Daoy (cell line): ENCODE data around the gene DENND1A. TPM values are rescaled to one million over a fixed set of nuclear protein-coding genes. Genes with fewer than 3 reads are reported as not detected.

Experiments used
- DNase-seq: peaks from one replicate; pipeline ENCODE4 v3.0.0-alpha.2; 2015; ENCODE audit warnings: low read depth
- total RNA-seq: library from RNA; depleted of rRNA; stranded (reverse); fragments of >200 nt; shearing (Covaris generic); gene quantifications from 2 replicates; pipeline ENCODE4 v1.2.3, GENCODE V29; 2014

The DENND1A gene
- total RNA-seq, 1 experiment from 2014 or later: 9.9 TPM

DNA sequence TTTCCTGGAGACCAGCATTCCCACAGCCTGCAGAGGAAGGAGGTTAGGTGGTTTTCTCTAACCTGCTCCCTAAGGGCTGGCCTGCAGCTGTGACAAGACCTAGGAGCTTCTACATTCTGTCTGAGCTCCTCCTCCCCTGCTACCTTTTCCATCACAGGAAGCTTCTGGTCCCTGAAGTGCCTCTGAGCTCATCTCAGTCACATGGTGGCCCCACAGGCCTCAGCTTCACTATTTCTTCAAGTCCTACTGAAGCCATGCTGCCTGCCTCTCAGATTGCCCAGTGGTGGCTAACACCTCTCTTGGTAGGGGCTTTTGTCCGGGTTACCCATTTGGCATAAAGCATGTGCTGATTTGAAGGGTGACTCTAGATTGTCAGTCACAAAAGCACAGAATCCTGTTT lies 314.5 kb downstream of the DENND1A start:
- DNase-seq: no peak

DNA sequence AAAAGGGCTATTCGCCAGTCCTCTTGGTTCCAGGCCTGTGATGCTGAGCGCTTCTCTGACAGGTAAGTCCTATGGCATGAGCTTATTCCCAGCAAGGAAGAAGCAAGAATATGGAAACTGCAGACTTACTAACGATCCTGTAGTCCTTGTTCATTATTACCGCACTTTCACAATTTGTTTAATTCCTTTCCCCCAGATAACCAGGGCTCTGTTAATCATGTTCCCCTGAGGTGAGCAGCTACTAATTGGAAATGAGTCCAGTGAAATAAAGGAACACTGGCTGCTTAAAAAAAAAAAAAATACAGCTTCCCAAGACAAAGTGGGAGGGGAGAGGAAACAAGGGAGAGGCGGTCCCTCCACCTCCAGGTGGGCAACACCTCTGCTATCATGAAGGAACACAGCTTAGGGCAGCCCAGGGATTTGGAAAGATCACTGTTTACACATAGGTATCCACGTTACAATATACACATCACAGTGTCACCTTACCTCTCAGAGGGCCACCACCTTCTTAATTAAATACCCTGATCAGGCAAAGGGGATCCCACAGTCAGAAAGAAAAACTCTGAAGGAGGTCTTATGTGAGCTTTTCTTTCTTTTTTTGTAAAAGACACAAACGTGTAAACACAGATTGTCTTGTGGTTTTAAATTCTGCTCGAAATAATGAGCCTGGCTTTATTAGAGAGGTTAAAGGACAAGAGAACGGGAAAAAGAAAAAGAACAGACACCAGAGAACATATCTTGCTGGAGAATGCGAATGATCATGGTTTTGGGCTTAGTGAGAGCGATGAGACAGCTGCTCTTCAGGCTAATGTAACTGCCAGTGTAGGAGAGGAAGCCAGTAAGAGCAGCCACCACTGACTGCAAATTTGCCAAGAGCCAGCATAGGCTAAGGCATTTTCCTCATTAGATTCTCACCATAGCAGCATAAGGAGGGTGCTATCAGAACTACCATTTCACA lies 315.3 kb downstream of the DENND1A start:
- DNase-seq: no peak

DNA sequence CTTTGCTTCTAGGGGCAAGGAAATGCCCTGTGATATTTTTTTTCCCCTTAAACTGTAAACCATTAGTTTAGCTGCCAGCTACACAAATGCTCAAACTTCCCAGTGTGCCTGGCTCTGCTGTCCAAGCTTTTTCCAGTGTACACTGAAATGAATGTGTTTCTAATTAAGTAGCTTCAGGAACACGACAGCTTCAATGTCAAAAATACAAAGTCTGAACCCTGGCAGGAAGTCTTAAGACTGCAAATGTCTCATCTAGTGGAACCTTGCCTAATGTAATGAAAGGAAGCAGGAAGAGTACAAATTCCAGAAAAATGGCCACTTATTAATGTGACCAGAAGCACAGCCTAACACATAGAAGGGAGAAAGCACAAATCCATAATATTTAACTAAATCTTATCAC lies 318.7 kb downstream of the DENND1A start:
- DNase-seq: no peak

DNA sequence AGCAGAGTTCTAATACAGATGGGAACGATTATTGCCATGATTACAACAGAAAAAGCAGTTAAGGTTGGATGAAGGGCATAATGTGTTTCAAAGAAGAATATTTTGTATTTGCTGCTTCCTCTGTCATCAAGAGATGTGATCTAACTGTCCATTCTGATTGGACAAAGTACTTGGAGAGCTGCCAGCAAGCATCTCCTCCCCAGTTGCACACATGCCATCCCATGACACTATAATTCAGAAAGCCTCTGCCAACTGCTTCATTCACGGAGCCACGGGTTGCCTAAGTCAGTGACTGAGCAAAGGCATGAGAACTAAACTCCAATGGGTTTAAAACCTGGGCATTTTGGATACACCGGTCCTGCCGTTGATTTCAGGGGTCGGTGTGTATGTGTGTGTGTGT lies 320.1 kb downstream of the DENND1A start:
- DNase-seq: no peak

DNA sequence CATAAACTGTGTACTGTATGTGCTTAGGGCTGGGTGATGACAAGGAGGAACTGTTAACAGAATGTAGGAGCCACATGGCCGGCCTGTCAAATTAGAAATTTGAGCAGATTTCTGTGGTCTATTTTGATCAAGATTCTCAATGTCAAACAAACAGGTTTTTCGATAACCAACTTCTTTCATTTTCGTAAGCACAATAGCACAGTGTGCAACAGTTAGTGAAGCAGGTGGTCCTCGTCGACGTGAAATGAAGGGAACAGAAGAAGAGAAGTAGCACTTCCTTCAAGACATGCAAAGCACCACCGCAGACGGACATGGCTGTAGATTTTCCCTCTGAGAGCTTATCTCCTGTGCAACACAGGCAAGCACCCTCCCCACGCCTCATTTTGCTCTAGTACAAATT lies 321.8 kb downstream of the DENND1A start:
- DNase-seq: no peak

DNA sequence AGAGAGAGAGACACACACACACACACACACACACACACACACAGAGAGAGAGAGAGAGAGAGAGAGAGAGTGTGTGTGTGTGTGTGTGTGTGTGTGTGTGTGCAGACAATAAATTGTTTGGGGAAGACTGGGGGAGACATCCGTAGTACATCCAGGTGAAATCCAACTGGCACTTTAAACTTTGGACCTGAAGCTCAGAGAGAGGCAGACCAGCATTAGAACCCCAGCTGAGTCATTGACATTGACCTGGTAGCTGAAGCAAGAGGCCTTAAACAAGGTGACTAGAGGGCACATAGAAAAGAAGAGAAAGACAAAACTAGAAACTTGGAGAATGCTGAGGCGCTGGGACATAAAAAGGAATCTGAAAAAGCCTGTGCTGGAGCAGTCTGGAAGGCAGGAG lies 322.4 kb downstream of the DENND1A start:
- no peak for DNase-seq

DNA sequence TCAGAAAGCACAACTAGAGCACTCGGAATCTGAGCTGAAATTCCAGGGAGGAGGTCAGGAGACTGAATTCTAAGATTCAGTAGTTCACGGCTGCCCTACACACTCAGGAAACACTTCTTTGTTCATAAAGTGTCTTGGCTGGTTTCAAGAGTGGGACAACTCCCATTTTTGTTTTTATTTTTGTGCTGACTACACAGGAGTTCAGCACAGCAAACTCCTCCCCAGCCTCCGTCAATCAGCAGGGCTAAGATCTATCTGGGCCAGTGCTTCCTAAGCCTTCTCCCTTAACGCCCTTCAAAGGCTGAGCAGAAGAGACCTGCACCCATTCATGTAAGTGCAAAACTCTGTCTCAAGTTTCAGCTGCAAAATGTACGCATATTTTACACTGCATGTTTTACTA lies 323.8 kb downstream of the DENND1A start:
- DNase-seq: no peak

DNA sequence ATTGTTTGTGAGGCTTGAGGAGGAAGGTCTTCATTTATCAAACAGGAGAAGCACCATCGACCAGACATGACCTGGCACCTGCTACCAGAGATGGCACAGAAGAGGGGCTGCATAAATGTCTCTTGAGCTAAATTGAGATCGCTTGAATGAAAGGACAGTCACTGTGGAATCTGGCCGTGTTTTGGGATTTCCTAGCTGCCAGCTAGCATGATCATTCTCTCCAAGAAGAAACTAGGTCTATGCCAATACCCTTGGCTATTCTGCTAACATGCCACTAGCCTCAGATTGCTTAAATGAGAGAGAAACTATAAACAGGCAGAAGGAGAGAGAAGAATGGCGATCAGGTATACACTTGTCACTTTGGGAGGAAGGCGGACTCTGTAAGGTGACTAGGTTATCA lies 324.6 kb downstream of the DENND1A start:
- no peak for DNase-seq

DNA sequence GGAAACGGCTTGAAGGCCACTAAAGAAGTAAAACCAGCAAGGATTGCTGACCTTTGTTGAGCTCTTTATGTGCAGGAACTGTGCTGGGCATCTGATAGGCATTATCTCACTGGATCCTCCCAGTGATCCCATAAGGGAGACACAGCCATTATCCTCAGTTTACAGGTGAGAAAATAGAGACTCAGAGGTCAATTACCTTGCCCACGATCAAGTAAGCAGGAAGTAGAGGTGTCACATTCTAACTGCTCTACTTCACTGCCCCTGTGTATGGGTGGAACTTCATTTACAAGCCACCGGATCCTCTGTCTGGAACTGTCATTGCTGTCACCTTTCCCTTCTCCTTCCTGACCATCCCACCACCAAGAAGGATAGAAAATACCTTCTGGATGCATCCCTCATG lies 325.1 kb downstream of the DENND1A start:
- DNase-seq: no peak

DNA sequence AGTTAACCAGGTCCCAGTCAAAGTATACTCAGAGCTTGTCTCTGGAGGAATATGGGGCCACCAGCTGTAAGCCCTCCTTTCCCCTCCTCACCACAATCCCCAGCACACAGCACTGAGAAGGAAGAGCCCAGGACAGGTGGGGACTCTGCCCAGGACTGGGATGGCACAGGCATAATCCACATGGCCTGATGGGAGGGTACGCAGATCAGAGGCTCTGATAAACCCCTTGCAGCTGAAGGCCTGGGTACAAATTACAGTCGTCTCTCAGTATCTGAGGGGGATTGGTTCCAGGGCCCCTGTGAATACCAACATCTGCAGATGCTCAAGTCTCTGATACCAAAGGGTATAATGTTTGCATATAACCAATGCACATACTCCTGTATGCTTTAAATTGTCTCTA lies 328.1 kb downstream of the DENND1A start:
- no peak for DNase-seq

DNA sequence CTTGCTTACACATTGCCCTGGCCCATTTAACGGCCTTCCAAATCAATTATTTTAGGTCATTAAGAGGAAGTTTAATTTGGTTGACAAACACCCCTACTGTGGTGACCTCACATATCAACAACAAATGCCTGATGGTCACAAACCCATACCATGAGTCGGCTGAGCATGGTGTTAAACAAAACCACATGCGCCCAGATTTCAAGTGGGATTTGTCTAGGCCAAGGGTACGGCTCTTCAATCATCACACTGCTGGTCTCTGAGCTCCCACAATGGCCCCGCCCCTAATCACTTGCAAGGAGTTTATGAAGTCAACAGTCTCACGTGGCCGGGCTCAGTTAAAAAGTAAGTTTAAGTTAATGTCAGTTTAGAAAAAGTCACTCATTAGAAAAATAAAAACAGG lies 330.1 kb downstream of the DENND1A start:
- no peak for DNase-seq

DNA sequence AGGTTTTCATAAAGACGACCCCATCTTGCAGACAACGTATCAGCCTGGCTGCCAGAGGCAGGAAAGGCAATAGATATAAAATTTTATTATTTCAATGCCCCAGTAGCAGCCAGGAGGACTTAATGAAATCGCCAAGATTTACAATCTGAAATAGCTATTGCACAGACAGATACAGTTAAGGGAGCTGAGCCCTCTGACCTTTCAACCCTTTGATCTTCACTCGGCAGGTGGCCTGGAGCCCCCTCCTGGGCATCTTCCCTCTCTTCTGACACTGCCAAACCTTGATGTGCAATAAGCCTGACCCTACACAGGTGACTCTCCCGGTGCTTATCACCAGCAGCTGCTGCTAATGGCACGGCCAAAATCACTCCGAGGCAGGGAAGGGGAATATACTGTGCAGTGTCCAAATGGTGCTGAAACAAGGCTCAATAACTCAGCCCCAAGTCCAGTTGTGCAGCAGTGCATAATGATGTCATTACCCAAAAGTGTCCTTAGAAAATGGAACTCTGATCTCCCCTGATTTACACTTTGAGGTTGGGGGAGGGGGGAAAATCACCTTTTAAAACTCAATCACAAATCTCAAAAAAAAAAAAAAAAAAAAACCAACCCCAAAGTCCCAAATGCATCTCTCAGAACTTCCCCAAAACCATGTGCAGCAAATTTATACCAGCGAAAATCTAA lies 331.9 kb downstream of the DENND1A start:
- no peak for DNase-seq

DNA sequence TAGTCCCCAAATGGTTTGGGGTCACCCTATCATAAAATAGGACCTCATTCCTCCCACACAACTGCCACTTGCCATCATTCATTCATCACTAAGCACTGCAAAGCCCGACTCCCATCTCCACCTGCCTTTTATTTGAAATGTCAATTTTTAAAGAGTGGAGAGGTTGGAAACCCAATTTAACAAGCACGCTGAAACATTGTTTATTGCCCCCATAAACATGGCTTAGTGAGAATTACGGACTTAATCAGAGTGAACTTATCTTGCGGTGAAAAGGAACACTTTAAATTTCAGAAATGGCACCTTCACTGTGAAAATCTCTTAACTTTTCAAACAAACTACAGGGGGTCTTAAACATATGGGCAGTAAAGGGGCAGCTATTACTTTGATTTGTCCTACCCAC lies 332.9 kb downstream of the DENND1A start:
- DNase-seq: no peak

DNA sequence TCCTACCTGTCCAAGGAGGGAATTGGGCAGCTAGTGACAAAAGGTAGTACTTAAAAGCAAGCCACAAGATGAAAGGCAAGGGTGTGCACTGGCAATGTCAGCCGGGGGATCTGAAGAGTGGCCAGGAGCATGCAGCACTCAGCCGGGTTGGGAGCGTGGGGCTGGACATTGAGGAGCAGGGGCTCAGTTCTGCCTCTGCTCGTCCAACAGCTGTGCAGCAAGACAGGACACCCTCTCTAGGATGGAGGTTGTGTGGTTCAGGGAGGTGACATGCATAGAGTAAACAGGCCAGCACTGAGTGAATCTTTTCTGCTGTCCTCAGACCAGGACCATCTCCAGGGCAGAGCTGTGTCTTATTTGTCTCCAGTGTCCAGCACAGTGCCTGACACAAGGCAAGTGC lies 338.6 kb downstream of the DENND1A start:
- no peak for DNase-seq

DNA sequence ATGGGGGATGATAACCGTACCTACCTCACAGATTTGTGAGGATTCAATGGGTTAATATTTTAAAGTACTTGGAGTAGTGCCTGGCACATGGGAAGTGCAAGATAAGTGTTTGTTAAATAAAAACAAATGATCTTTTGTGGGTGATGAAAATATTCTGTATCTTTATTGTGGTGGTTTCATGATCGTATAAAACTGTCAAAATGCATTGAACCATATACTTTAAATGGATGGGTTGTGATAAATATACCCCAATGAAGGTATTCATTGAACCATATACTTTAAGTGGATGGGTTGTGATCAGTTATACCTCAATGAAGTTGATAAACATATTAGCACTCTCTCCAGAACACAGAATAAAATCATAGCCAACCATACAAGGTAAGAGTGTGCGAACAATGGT lies 339.4 kb downstream of the DENND1A start:
- DNase-seq: no peak

DNA sequence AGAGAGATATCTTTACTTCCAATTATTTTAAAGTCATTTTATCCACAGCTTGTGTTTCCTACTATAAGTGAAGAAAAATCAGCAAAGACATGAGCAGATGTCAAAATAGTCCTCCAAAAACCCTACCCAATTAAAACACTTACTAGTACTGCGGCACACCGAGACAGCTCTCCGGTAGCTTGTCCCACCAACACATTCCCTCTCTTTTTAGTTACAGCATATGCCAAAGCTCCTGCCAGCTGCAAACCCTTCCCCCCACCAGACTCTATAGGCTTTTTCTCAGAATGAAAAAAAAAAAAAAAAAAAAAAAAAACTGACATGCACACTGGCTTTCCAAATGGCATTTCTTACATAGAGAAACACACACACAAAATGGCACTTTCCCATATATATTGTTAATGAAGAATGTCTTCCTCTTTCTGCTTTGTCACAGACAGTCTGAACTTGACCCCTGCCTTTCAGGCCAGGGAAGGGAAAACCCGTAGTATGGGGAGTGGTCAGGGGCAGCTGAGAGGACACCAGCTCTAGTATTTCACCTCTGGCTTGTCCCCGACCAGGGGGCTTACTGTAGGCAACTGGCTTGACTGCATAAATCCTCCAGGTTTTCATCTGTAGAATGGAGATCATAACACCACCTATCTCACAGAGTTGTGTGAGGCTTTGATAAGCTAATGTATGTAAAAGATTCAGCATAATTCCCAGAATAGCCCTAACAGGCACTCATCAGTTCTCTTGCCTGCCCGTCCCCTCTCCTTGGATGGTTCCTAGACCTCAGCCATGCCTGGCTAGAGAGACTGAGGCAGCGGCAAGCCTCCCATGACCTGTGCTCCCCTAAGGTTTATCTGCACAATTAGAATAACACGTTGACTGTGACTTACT lies 340.3 kb downstream of the DENND1A start:
- no peak for DNase-seq

DNA sequence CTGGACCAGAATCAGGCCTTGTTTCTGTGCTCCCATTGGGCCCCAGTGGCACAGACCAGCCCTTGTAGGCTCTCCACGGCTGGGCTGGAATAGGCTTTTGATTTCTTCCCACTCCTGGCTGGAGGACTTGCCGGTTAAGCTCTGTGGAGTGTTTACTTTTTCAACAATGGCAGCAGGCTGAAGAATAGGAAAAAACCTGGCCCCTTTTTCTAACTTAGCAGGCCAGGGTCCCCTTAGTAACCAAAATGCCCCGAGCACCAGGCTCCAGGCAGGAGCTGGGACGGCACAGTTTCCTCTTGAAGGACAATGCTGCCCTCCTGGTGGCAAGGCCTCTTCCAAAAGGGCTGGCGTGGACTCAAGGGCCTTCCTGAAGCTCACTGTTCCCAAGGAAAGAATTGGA lies 343.7 kb downstream of the DENND1A start:
- DNase-seq: no peak

DNA sequence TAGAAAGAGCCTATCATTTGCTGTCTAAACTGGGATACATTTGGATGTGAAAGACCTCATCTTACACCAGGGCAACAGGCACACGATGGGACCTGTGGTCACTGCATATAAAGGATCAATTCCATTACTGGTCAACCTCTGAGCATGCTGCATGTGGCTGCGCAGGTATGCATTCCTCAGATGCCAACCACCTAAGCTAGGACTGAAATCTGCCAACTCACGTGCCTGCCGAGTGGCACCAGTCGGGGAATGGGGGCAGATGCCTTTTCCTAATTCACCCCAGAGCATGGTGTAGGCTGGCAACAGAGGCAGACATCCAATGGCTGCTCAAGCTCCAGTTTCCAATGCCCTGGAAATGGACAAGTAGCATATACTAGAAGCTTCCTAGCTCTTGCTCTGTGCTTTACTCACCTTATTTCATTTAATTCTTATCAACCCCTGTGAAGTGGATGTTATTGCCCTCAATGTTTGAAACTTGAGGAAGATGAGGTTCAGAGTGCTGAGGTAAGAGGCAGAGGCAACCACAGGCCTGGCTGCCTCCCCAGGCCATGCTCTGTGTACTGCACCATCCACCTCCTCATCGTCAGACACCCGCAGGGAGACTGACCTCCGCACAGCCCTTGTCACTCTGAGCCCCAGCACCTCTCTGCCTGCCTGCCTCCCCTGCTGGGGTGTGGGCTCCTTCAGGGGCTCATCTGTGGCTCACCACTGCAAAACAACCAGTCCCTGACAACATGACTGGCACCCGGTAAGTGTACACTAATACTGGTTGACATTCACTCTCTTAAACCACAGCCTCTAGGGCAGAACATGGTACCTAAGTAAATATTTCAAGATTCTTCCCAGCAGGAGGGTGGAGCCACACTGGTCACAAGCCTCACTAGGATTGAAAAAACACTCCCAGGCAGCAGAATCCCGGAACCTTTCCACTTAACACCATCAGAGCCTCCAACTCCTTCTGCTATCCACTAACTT lies 345.4 kb downstream of the DENND1A start:
- DNase-seq: no peak

DNA sequence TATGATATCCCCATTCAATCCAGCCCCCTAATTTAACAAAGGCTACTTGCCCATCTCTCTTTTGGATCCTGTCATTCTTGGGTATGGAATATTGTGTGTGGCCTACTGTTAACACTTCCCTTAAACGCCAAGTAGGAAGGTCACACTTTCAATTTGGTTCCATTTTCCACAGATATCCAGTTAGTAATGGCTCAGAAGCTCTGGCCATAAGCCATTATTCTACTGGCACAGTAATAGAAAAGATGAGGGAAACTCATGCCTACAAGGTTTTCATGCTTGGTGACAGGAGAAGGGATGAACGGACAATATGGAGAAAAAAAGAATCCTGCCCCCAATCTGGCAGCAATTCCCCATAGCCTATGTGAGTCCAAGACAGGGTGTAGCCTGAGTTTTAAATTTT lies 346.3 kb downstream of the DENND1A start:
- no peak for DNase-seq

DNA sequence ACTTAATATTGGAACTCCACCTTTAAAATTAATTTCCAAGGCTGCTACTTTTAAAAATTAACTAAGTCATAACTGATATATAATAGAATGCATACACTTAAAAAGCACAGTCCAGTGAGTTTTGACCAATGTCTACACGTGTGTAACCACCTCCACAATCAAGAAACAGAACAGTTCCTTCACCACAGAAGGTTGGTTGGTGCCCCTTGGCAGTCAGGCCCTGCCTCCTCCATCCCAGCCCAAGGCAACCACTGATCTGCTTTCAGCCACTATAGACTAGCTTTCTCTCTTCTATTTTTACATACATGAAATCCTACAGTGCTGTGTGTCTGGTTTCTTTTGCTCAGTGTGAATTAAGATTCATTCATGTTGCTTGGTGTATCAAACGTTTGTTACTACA lies 358.7 kb downstream of the DENND1A start:
- DNase-seq: no peak
